GM19193 (cell line): ENCODE data around the gene SNW1.

Experiments
- POLR2A ChIP-seq: IDR thresholded peaks from 4 replicates; pipeline ENCODE4 v1.6.1; 2011; ENCODE audit not compliant: insufficient read depth, insufficient read length; ENCODE audit errors: extremely low read depth

Gene SNW1

GRCh38 chr14:77752266-77752665 is 8.7 kb downstream of the SNW1 start:
- TF ChIP-seq POLR2A, result no peak

- TF ChIP-seq POLR2A, result no peak
These were observed 14.8 kb downstream of the SNW1 start for GRCh38 chr14:77746064-77746702.

GRCh38 chr14:77741438-77741837 is 19.5 kb downstream of the SNW1 start:
- TF ChIP-seq POLR2A, result no peak

DNA sequence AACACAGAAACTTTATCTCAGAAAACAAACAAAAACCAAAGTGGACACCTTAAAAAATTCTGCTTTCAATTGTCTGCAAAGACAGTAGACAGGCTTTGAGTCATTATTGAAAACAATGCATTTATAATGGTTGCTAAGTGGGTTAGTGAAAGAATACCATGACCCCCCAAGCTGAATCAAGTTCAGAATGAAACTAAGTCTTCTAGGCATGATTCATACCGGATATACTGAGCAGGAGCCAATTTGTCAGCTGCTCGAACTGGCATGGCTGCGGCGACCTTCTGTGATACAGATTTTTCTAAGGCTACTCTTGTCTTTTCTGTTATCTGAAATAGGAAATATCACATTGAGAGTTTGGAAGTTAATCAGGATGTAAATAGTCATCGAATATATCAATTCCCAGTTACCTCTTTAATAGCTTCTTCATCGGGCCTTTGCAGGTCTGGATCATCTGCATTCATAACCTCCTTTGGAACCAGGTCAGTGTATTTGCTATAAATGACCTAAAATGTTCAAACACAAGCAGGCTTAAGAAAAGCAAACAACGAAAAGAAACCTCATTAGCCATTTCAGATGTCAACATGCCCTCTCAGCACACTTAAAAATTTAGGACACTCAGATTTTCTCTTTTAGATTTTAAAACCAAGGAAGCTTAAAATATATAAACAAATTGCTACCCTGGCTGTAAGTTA is 22.3 kb downstream of the SNW1 start:
- TF ChIP-seq POLR2A, result no peak

- TF ChIP-seq POLR2A, result no peak
These were observed 29.9 kb downstream of the SNW1 start for GRCh38 chr14:77730976-77731497.

DNA sequence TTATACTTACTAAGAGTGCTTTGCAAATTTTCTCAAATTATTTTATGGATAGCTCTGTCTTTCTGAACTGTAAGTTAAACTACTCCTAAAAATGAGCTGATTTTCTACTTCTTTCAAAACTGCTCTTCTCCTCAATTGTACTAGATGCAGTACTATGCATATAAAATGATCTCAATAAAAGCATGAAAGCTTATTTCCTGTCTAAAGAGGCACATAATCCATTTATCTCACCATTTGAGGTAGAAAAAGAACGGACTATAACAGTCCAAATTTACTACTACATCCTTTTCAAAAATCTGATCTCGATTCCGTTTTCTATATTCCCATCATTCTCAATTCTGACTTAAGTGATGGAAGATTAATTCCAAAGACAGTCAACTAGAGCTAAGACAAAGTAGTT is 38.7 kb downstream of the SNW1 start:
- TF ChIP-seq POLR2A, result no peak

DNA sequence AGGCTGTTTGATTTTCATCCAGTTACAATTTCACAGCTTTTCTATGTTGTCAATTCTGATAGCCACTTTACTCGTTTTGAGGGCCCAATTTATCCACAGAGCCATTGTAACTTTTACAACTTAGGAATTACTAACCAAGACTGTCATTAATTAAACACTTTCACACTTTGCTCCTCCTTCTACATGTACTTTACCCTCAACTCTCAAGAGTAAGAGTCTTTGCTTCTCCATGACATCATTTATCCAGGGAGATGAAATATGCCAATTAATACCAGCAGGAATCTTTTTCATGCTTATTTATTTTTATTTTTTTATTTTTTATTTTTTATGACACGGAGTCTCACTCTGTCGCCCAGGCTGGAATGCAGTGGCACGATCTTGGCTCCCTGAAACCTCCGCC is 39.5 kb downstream of the SNW1 start:
- no peak for TF ChIP-seq POLR2A

GRCh38 chr14:77717608-77718305 is 43.2 kb downstream of the SNW1 start:
- TF ChIP-seq POLR2A, result no peak

- no peak for TF ChIP-seq POLR2A
These were observed 46.0 kb downstream of the SNW1 start for GRCh38 chr14:77714926-77715325.

GRCh38 chr14:77710364-77710763 is 50.6 kb downstream of the SNW1 start:
- TF ChIP-seq POLR2A, result no peak

- TF ChIP-seq POLR2A, result no peak
These were observed 51.5 kb downstream of the SNW1 start for GRCh38 chr14:77709412-77709811.

- TF ChIP-seq POLR2A, result no peak
These were observed 52.2 kb downstream of the SNW1 start for GRCh38 chr14:77708749-77709148.

DNA sequence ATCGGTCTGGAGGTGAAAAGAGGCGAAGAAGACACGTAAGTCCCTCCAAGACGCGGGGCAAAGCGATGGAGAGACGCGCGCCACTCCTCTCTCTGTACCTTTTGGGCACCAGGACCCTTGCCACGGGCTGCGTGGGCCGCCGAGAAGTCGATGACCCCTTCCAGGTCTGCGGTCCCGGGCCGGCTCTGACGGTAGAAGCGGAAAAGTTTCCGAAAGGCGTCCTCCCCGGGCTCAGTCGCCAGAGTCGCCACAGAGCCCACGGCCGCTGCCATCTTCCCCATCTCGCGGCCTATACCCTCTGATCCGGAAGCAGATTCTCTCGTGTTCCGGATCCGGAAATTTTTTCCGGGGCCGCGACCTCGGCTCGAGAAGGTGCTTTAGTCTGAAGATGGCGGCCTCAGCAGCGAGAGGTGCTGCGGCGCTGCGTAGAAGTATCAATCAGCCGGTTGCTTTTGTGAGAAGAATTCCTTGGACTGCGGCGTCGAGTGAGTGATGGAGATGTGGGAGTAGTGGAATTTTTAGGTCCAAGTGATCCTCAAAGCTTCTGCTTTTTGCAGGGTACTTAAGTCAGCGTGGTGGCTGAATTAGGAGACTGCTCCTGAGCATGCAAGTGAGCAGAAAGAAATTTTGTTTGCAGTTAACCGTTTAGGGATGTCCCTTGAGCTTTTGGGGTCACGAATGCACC is 53.1 kb downstream of the SNW1 start, which contains the start of the genes ALKBH1 and SLIRP:
Gene ALKBH1 (minus strand): TSS at position 300 of the 685 bp plus-strand sequence. CDS start 19 bp downstream, at position 281.
Gene SLIRP (plus strand): TSS at position 380 of the 685 bp plus-strand sequence. CDS start 9 bp downstream, at position 389.
- peak; percentile 96 for TF ChIP-seq POLR2A

- no peak for TF ChIP-seq POLR2A
These were observed 53.6 kb downstream of the SNW1 start for GRCh38 chr14:77707355-77707723.

- TF ChIP-seq POLR2A, result no peak
These were observed 69.7 kb downstream of the SNW1 start for GRCh38 chr14:77691259-77691658.
